Panc1 (cell line): ENCODE results near the gene SLC7A9. TPM values are rescaled to one million over a fixed set of nuclear protein-coding genes. Genes with fewer than 3 reads are reported as not detected.

Source experiments
- ATAC-seq: fragments of 200-7000 bp; cut with Tn5 transposase; 2 replicates; pipeline ENCODE4 v1.9.1; 2020; ENCODE audit warnings: mild to moderate bottlenecking, moderate library complexity
- BruUV-seq: library from RNA; stranded (reverse); fragments of 400-500 nt; replicated peaks from 2 replicates; lab custom pipeline; 2021; lab: Mats Ljungman, UMichigan
- CTCF ChIA-PET: fragments of 300-600 bp; sonication (Branson Sonifier 250); formaldehyde crosslinking; loops from one replicate; lab custom pipeline; 2022; ENCODE audit warnings: antibody characterized with exemption; lab: Charles Lee
- POLR2A ChIA-PET: fragments of 300-600 bp; sonication (Branson Sonifier 250); formaldehyde crosslinking; loops from one replicate; lab custom pipeline; 2022; ENCODE audit warnings: antibody characterized with exemption; lab: Charles Lee
- DNase-seq: peaks from one replicate; pipeline ENCODE4 v3.0.0-alpha.2; 2010; ENCODE audit warnings: low read depth, low spot score
- H3K27ac ChIP-seq: 2 replicates; pipeline ENCODE4 v1.5.1; 2011; ENCODE audit warnings: mild to moderate bottlenecking, low read length, inconsistent platforms
- H3K27me3 ChIP-seq: fragments of 200-500 bp; sonication (Bioruptor generic); 2 replicates; pipeline ENCODE4 v1.6.0; 2014; ENCODE audit warnings: low read length, inconsistent platforms; ENCODE audit not compliant: control insufficient read depth, insufficient read depth
- H3K36me3 ChIP-seq: fragments of 200-500 bp; sonication (Bioruptor generic); 2 replicates; pipeline ENCODE4 v1.5.1; 2014; ENCODE audit warnings: inconsistent platforms, mild to moderate bottlenecking, low read length, moderate library complexity; ENCODE audit not compliant: control insufficient read depth, insufficient read depth
- H3K4me1 ChIP-seq: 2 replicates; pipeline ENCODE4 v1.5.1; 2011; ENCODE audit warnings: inconsistent platforms, mild to moderate bottlenecking, low read length, moderate library complexity; ENCODE audit not compliant: control insufficient read depth, insufficient read depth
- H3K4me3 ChIP-seq, 2 experiments: 2 replicates each; pipeline ENCODE4 v1.5.1; 2011 to 2012; ENCODE audit warnings: low read depth in 2 of 2, low read length in 2 of 2, mild to moderate bottlenecking in 2 of 2, inconsistent platforms in 1 of 2, moderate library complexity in 1 of 2
- H3K9me3 ChIP-seq: fragments of 200-500 bp; sonication (Bioruptor generic); 2 replicates; pipeline ENCODE4 v1.5.1; 2014; ENCODE audit warnings: low read depth, mild to moderate bottlenecking, inconsistent platforms, low read length, moderate library complexity; ENCODE audit not compliant: control insufficient read depth, insufficient read depth
- CTCF ChIP-seq: fragments of 450-650 bp; IDR thresholded peaks from 2 replicates; pipeline ENCODE4 v1.5.1; 2017; ENCODE audit warnings: mild to moderate bottlenecking
- POLR2AphosphoS5 ChIP-seq: IDR thresholded peaks from 2 replicates; pipeline ENCODE4 v1.6.1; 2012; ENCODE audit warnings: mild to moderate bottlenecking, low read depth, low read length, moderate library complexity
- REST ChIP-seq, 2 experiments: IDR thresholded peaks; 2 replicates each; pipeline ENCODE4 v1.6.1; 2011 to 2012; ENCODE audit warnings: low read depth in 2 of 2, control low read depth in 1 of 2, low read length in 1 of 2, mild to moderate bottlenecking in 1 of 2, moderate library complexity in 1 of 2; ENCODE audit not compliant: insufficient read depth in 1 of 2
- SIN3A ChIP-seq: IDR thresholded peaks from 2 replicates; pipeline ENCODE4 v1.6.1; 2012; ENCODE audit warnings: low read depth, mild to moderate bottlenecking, low read length, moderate library complexity, borderline replicate concordance; ENCODE audit not compliant: insufficient read depth
- TCF7L2 ChIP-seq: IDR thresholded peaks from 2 replicates; pipeline ENCODE4 v1.6.1; 2011; ENCODE audit warnings: mild to moderate bottlenecking, low read depth, low read length, inconsistent platforms
- in situ Hi-C: cut with HindIII; loops from 2 replicates; pipeline ENCODE4 v1.10.0; 2016; ENCODE audit warnings: low sequenced_read_pairs, low pct_unique_long_range_greater_than_20kb
- intact Hi-C: fragments of 100-400 bp; cut with micrococcal nuclease; formaldehyde crosslinking; loops from one replicate; pipeline ENCODE4 v1.10.0; 2022; ENCODE audit not compliant: unreplicated experiment
- total RNA-seq: library from RNA; stranded (reverse); gene quantifications from one replicate; pipeline ENCODE4 v1.2.1, GENCODE V29; 2021; ENCODE audit not compliant: unreplicated experiment

SLC7A9 gene
- total RNA-seq, 1 experiment from 2014 or later = 0.28 TPM

- no peak for DNase-seq
- intact Hi-C loops = no loop called here
- Histone ChIP-seq H3K9me3 (no peaks in the 10 kb centered on the region), H3K4me3 (no peak overlapping the region), H3K27me3 (no peaks in the 10 kb centered on the region), H3K4me1 (no peaks in the 10 kb centered on the region), H3K27ac (no peak overlapping the region), H3K36me3 (no peaks in the 10 kb centered on the region)
- in situ Hi-C loops = no loop called here
- ChIA-PET CTCF (no interaction called here), POLR2A (interaction anchor here (0.7 kb wide), 1 partner anchor 412 kb away, joined by 4 read pairs; no protein-coding TSS in a partner anchor)
- no TSS peak for BruUV-seq
- TF ChIP-seq CTCF = no peak
- TF ChIP-seq POLR2AphosphoS5 = no peak
- TF ChIP-seq TCF7L2 = no peak
- TF ChIP-seq REST (IDR thresholded peaks at IDR 0.05; ENCODE audit: insufficient read depth in 1 of 2, low read depth in 2 of 2, low read length in 1 of 2) = no peak
- no peak for TF ChIP-seq SIN3A
- no peak for ATAC-seq
Observed at GRCh38 chr19:32862173-32862572, 7.4 kb downstream of the SLC7A9 start.

- no peak for ATAC-seq
- ChIA-PET POLR2A (interaction anchor here (0.7 kb wide), 1 partner anchor 1686 kb away, joined by 3 read pairs; no protein-coding TSS in a partner anchor), CTCF (no interaction called here)
- H3K36me3 ChIP-seq = no peaks in the 10 kb centered on the region
- in situ Hi-C loops (no loop called here), intact Hi-C loops (no loop called here)
- no peaks in the 10 kb centered on the region for H3K9me3 ChIP-seq
- no peak overlapping the region for H3K27ac ChIP-seq
- no peak for DNase-seq
- H3K4me1 ChIP-seq = no peaks in the 10 kb centered on the region
- H3K4me3 ChIP-seq = no peak overlapping the region
- no peaks in the 10 kb centered on the region for H3K27me3 ChIP-seq
- BruUV-seq = no TSS peak
- TF ChIP-seq TCF7L2 = no peak
- TF ChIP-seq REST (IDR thresholded peaks at IDR 0.05; ENCODE audit: insufficient read depth in 1 of 2, low read depth in 2 of 2, low read length in 1 of 2) = no peak
Observed at GRCh38 chr19:32861596-32861995, 8.0 kb downstream of the SLC7A9 start.
